ENCODE results near the gene PLCL2.

PLCL2 gene

DNA sequence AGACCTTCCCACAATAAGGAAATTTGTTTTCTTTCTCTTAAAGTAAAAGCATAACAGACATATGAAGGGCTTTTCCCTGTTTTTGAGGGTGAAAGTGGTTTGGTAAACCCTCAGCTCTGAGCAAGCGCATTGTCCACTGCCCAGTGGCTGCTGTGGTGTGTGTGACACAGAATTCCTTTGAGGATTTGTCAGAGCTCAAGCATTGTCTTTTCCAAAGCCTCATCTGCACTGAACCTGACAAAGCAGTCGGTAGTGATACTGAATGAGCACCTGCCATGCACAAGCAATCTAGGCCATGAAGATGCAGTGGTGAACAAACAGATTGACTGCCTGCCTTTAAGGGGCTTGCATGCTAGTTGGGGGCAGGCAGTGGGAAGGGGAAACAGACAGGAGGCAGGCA lies 128.3 kb downstream of the PLCL2 start:
- no peak for DNase-seq (ENCODE audit: extremely low read depth, insufficient read length)
- Histone ChIP-seq H3K27me3 (replicated peaks; ENCODE audit: control insufficient read depth, insufficient read depth, low read length) (no peaks in the 10 kb centered on the region), H3K36me3 (ENCODE audit: control insufficient read depth, insufficient read depth, low read length) (peaks cover 4% of the 10 kb centered on the region), H3K4me3 (replicated peaks; ENCODE audit: low read depth, low read length) (no peak overlapping the region)
- no peak for TF ChIP-seq CTCF (IDR thresholded peaks at IDR 0.05; ENCODE audit: insufficient read depth, low read length, poor library complexity, severe bottlenecking)

DNA sequence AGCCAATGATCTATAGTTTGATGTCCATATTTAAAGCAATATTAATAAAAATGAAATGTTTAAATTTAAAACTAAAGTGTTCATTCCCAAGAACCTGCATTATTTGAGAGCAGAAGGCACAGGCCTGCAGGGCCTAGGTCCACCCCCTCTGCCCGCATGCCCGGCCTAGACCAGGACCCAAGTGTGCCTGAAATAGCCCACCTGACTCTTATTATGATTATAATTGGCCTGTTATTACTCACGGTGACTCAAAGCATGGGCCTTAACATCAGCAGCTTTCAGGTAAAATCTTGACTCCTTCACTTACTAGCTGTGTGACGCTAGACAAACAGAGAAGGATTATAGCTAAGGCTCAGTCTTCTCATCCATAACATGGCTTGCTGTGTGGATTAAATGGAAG lies 128.8 kb downstream of the PLCL2 start:
- H3K36me3 ChIP-seq (ENCODE audit: control insufficient read depth, insufficient read depth, low read length): peaks cover 4% of the 10 kb centered on the region
- no peak for TF ChIP-seq CTCF (IDR thresholded peaks at IDR 0.05; ENCODE audit: insufficient read depth, low read length, poor library complexity, severe bottlenecking)
- DNase-seq (ENCODE audit: extremely low read depth, insufficient read length): peak; percentile 18
- no peak overlapping the region for H3K4me3 ChIP-seq (replicated peaks; ENCODE audit: low read depth, low read length)
- H3K27me3 ChIP-seq (replicated peaks; ENCODE audit: control insufficient read depth, insufficient read depth, low read length): no peaks in the 10 kb centered on the region

DNA sequence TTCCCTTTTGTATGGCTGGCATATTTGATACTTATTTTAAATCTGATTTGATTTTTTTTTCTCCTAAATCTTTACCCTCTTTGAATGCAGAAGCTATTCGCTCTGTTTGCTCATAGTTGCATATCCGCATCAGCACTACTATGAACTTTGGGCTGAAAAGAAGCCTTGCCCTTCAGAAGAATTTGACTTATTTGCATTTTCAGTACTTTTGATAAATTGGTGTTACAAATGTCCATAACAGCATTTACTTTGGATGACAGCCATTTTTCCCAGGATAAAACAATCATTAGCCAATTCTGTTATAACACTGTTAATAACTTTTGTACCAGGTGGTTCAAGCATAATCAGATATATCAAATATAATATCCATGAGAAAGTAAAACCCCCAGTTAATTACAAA lies 129.5 kb downstream of the PLCL2 start:
- Histone ChIP-seq H3K4me3 (replicated peaks; ENCODE audit: low read depth, low read length) (no peak overlapping the region), H3K27me3 (replicated peaks; ENCODE audit: control insufficient read depth, insufficient read depth, low read length) (no peaks in the 10 kb centered on the region), H3K36me3 (ENCODE audit: control insufficient read depth, insufficient read depth, low read length) (peaks cover 4% of the 10 kb centered on the region)
- DNase-seq (ENCODE audit: extremely low read depth, insufficient read length): no peak
- no peak for TF ChIP-seq CTCF (IDR thresholded peaks at IDR 0.05; ENCODE audit: insufficient read depth, low read length, poor library complexity, severe bottlenecking)

- H3K36me3 ChIP-seq (ENCODE audit: control insufficient read depth, insufficient read depth, low read length): peaks cover 3% of the 10 kb centered on the region
- no peaks in the 10 kb centered on the region for H3K27me3 ChIP-seq (replicated peaks; ENCODE audit: control insufficient read depth, insufficient read depth, low read length)
- TF ChIP-seq CTCF (IDR thresholded peaks at IDR 0.05; ENCODE audit: insufficient read depth, low read length, poor library complexity, severe bottlenecking): no peak
- H3K4me3 ChIP-seq (replicated peaks; ENCODE audit: low read depth, low read length): no peak overlapping the region
- DNase-seq (ENCODE audit: extremely low read depth, insufficient read length): no peak
Measured at GRCh38 chr3:17014709-17015108, 130.0 kb downstream of the PLCL2 start.

- no peaks in the 10 kb centered on the region for H3K27me3 ChIP-seq (replicated peaks; ENCODE audit: control insufficient read depth, insufficient read depth, low read length)
- TF ChIP-seq CTCF (IDR thresholded peaks at IDR 0.05; ENCODE audit: insufficient read depth, low read length, poor library complexity, severe bottlenecking): no peak
- H3K4me3 ChIP-seq (replicated peaks; ENCODE audit: low read depth, low read length): no peak overlapping the region
- no peaks in the 10 kb centered on the region; the same call in none of the 2 replicates for H3K36me3 ChIP-seq (ENCODE audit: control insufficient read depth, insufficient read depth, low read length)
- no peak for DNase-seq (ENCODE audit: extremely low read depth, insufficient read length)
Measured at GRCh38 chr3:17021614-17022013, 136.9 kb downstream of the PLCL2 start.

DNA sequence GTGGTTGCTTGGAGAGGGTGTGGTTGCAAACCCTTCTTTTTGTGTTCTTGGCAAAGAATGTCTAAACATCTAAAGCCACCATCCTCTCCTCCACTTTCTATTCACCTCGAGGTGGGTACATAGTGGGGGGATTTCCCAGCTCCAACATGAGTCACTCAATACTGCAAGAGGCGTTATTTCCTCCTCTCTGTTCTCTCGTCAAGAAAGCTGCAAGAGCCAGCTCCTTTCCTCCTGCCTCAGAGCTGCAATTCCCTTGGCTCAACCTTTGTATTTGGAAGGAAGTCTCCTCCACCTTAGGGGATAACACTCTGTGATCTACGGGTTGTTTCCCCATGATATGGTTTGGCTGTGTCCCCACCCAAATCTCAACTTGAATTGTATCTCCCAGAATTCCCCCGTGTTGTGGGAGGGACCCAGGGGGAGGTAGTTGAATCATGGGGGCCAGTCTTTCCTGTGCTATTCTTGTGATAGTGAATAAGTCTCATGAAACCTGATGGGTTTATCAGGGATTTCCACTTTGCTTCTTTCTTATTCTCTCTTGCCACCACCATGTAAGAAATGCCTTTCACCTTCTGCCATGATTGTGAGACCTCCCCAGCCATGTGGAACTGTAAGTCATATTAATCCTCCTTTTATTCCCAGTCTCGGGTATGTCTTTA lies 138.4 kb downstream of the PLCL2 start:
- no peak for DNase-seq (ENCODE audit: extremely low read depth, insufficient read length)
- Histone ChIP-seq H3K27me3 (replicated peaks; ENCODE audit: control insufficient read depth, insufficient read depth, low read length) (no peaks in the 10 kb centered on the region), H3K36me3 (ENCODE audit: control insufficient read depth, insufficient read depth, low read length) (no peaks in the 10 kb centered on the region; the same call in 1 of the 2 replicates), H3K4me3 (replicated peaks; ENCODE audit: low read depth, low read length) (no peak overlapping the region)
- TF ChIP-seq CTCF (IDR thresholded peaks at IDR 0.05; ENCODE audit: insufficient read depth, low read length, poor library complexity, severe bottlenecking): no peak

Measured in GM06990 (cell line).